GM12892 (cell line): ENCODE data around the gene RAD23B.
A peak's percentile ranks its signal among the peaks of the same experiment; 100 is the strongest.
"Not testable (repeated sequence)": the region's sequence is repeated elsewhere in the genome, so short reads cannot be mapped to it uniquely, and the experiment has no call there.

ENCODE experiments used
- DNase-seq: peaks from one replicate; pipeline ENCODE4 v3.0.0; 2011; ENCODE audit not compliant: insufficient read length
- FAIRE-seq: peaks from 2 replicates; lab custom pipeline; 2011; peaks lifted over from hg19 to GRCh38; lab: Jason Lieb, UNC
- POLR2A ChIP-seq: IDR thresholded peaks from 2 replicates; pipeline ENCODE4 v1.6.1; 2011; ENCODE audit warnings: low read depth, low read length, control low read depth
- POLR2AphosphoS5 ChIP-seq: IDR thresholded peaks from 2 replicates; pipeline ENCODE4 v1.6.1; 2011; ENCODE audit warnings: low read depth, low read length, control low read depth
- TAF1 ChIP-seq: IDR thresholded peaks from 2 replicates; pipeline ENCODE4 v1.6.1; 2011; ENCODE audit warnings: low read depth, mild to moderate bottlenecking, control low read depth, low read length, borderline replicate concordance

RAD23B gene

GRCh38 chr9:107249665-107250285 is 33.3 kb upstream of the RAD23B start:
- DNase-seq (no peak), FAIRE-seq (no peak)

GRCh38 chr9:107251756-107252322 is 31.2 kb upstream of the RAD23B start:
- no peak for TF ChIP-seq TAF1
- TF ChIP-seq POLR2A: no peak
- no peak for DNase-seq
- no peak for FAIRE-seq

More at GRCh38 chr9:107249665-107250285, 33.3 kb upstream of the RAD23B start:
- TF ChIP-seq POLR2A: no peak
- TF ChIP-seq TAF1: no peak
- TF ChIP-seq POLR2AphosphoS5: no peak

- FAIRE-seq (no peak), DNase-seq (no peak)
- no peak for TF ChIP-seq TAF1
- TF ChIP-seq POLR2AphosphoS5: no peak
- TF ChIP-seq POLR2A: no peak
These were observed 24.2 kb upstream of the RAD23B start for GRCh38 chr9:107258919-107259318.

GRCh38 chr9:107259751-107260313 is 23.2 kb upstream of the RAD23B start:
- FAIRE-seq, DNase-seq: not testable (repeated sequence)

- DNase-seq (no peak), FAIRE-seq (peak; percentile 89)
- TF ChIP-seq TAF1 (no peak), POLR2A (no peak), POLR2AphosphoS5 (no peak)
These were observed 22.5 kb upstream of the RAD23B start for GRCh38 chr9:107260437-107261081.

- no peak for FAIRE-seq
- DNase-seq: no peak
- TF ChIP-seq POLR2A (no peak), POLR2AphosphoS5 (no peak), TAF1 (no peak)
These were observed 22.0 kb upstream of the RAD23B start for GRCh38 chr9:107261106-107261505.

GRCh38 chr9:107263289-107263688 is 19.8 kb upstream of the RAD23B start:
- no peak for DNase-seq
- FAIRE-seq: no peak
- TF ChIP-seq POLR2A: no peak
- no peak for TF ChIP-seq POLR2AphosphoS5
- TF ChIP-seq TAF1: no peak

- DNase-seq (no peak), FAIRE-seq (no peak)
- no peak for TF ChIP-seq POLR2AphosphoS5
- no peak for TF ChIP-seq POLR2A
- TF ChIP-seq TAF1: no peak
These were observed 16.3 kb upstream of the RAD23B start for GRCh38 chr9:107266624-107267368.

GRCh38 chr9:107268560-107268959 is 14.5 kb upstream of the RAD23B start:
- FAIRE-seq: no peak
- TF ChIP-seq POLR2A (no peak), POLR2AphosphoS5 (no peak), TAF1 (no peak)

GRCh38 chr9:107269254-107269653 is 13.8 kb upstream of the RAD23B start:
- FAIRE-seq (no peak), DNase-seq (no peak)
- TF ChIP-seq POLR2AphosphoS5 (no peak), TAF1 (no peak), POLR2A (no peak)

More at GRCh38 chr9:107268560-107268959, 14.5 kb upstream of the RAD23B start:
- DNase-seq: no peak

- FAIRE-seq: no peak
- no peak for TF ChIP-seq TAF1
- no peak for TF ChIP-seq POLR2A
- no peak for TF ChIP-seq POLR2AphosphoS5
- no peak for DNase-seq
These were observed 13.4 kb upstream of the RAD23B start for GRCh38 chr9:107269681-107270080.

- no peak for FAIRE-seq
- TF ChIP-seq TAF1 (no peak), POLR2A (no peak), POLR2AphosphoS5 (no peak)
These were observed 13.0 kb upstream of the RAD23B start for GRCh38 chr9:107270082-107270481.

More at GRCh38 chr9:107270082-107270481, 13.0 kb upstream of the RAD23B start:
- no peak for DNase-seq
